Upper lobe of right lung (tissue), 1 donor: ENCODE results near the gene ZNF502. TPM values are rescaled to one million over a fixed set of nuclear protein-coding genes. Genes with fewer than 3 reads are reported as not detected.

Experiments used
- ATAC-seq: fragments of 200-7000 bp; cut with Tn5 transposase; one replicate; pipeline ENCODE4 v1.9.1; 2020; ENCODE audit warnings: mild to moderate bottlenecking, moderate library complexity
- DNase-seq: peaks from one replicate; pipeline ENCODE4 v3.0.0-alpha.2; 2020
- H3K27ac ChIP-seq: fragments of 200-600 bp; one replicate; pipeline ENCODE4 v1.8.0; 2022
- H3K27me3 ChIP-seq: fragments of 200-600 bp; one replicate; pipeline ENCODE4 v1.8.0; 2022; ENCODE audit warnings: mild to moderate bottlenecking
- H3K36me3 ChIP-seq: fragments of 200-600 bp; one replicate; pipeline ENCODE4 v1.8.0; 2022
- H3K4me1 ChIP-seq: fragments of 200-600 bp; one replicate; pipeline ENCODE4 v1.8.0; 2022
- H3K4me3 ChIP-seq: fragments of 200-600 bp; one replicate; pipeline ENCODE4 v1.8.0; 2022; ENCODE audit warnings: mild to moderate bottlenecking
- H3K9me3 ChIP-seq: fragments of 200-600 bp; one replicate; pipeline ENCODE4 v1.8.0; 2022
- CTCF ChIP-seq: fragments of 200-600 bp; IDR thresholded peaks from one replicate; pipeline ENCODE4 v1.8.0; 2022; ENCODE audit warnings: antibody characterized with exemption
- intact Hi-C: fragments of 100-400 bp; cut with DNase I; formaldehyde crosslinking; loops from one replicate; pipeline ENCODE4 v1.11.0; 2022
- total RNA-seq: library from RNA; stranded (reverse); fragmentation: NEBNext Ultra II Directional; extraction: Animal tissue kit (Norgen Biotek cat#: 25700); gene quantifications from one replicate; pipeline ENCODE4 v1.2.1, GENCODE V29; 2021
- donor health status: DM: no; HTN: yes; CAD: no; lungs with severe emphysema.

Gene ZNF502
- total RNA-seq, 1 donor from 2014 or later: 4.1 TPM

GRCh38 chr3:44761424-44762169 lies 49.1 kb downstream of the ZNF502 start, which contains the start of the genes KIAA1143 and KIF15:
TSS of gene KIAA1143 (minus strand) at chr3:44761619. CDS start at chr3:44761602, 17 bp downstream.
TSS of gene KIF15 (plus strand) at chr3:44761794. CDS start at chr3:44761866, 72 bp downstream.
- intact Hi-C loops: no loop called here
- peak; percentile 98 for DNase-seq
- Histone ChIP-seq H3K4me1 (peaks cover 5% of the 10 kb centered on the region), H3K9me3 (no peaks in the 10 kb centered on the region), H3K36me3 (no peaks in the 10 kb centered on the region), H3K4me3 (peak within 1 kb of the TSS; percentile 68), H3K27me3 (no peaks in the 10 kb centered on the region), H3K27ac (peak within 1 kb of the TSS; percentile 80)
- TF ChIP-seq CTCF: no peak
- ATAC-seq: peak; percentile 100

GRCh38 chr3:44762170-44762677 lies 49.8 kb downstream of the ZNF502 start:
- H3K27me3 ChIP-seq: no peaks in the 10 kb centered on the region
- H3K36me3 ChIP-seq: no peaks in the 10 kb centered on the region
- ATAC-seq (no peak), DNase-seq (no peak)
- peaks cover 5% of the 10 kb centered on the region for H3K4me1 ChIP-seq
- no peaks in the 10 kb centered on the region for H3K9me3 ChIP-seq
- H3K4me3 ChIP-seq: peak overlapping the region; percentile 68
- intact Hi-C loops: no loop called here
- no peak overlapping the region for H3K27ac ChIP-seq
- no peak for TF ChIP-seq CTCF

GRCh38 chr3:44762690-44763089 lies 50.2 kb downstream of the ZNF502 start:
- no peaks in the 10 kb centered on the region for H3K9me3 ChIP-seq
- TF ChIP-seq CTCF: no peak
- H3K27me3 ChIP-seq: no peaks in the 10 kb centered on the region
- H3K36me3 ChIP-seq: no peaks in the 10 kb centered on the region
- no peak overlapping the region for H3K27ac ChIP-seq
- DNase-seq (no peak), ATAC-seq (no peak)
- intact Hi-C loops: no loop called here
- no peak overlapping the region for H3K4me3 ChIP-seq
- peaks cover 5% of the 10 kb centered on the region for H3K4me1 ChIP-seq

- no peak for TF ChIP-seq CTCF
- H3K27ac ChIP-seq: no peak overlapping the region
- H3K4me1 ChIP-seq: peaks cover 5% of the 10 kb centered on the region
- intact Hi-C loops: no loop called here
- ATAC-seq (no peak), DNase-seq (no peak)
- no peaks in the 10 kb centered on the region for H3K27me3 ChIP-seq
- no peak overlapping the region for H3K4me3 ChIP-seq
- H3K9me3 ChIP-seq: no peaks in the 10 kb centered on the region
- H3K36me3 ChIP-seq: no peaks in the 10 kb centered on the region
These were observed 51.8 kb downstream of the ZNF502 start for GRCh38 chr3:44764248-44764647.

- intact Hi-C loops: no loop called here
- no peak overlapping the region for H3K27ac ChIP-seq
- DNase-seq (no peak), ATAC-seq (no peak)
- no peaks in the 10 kb centered on the region for H3K9me3 ChIP-seq
- H3K27me3 ChIP-seq: no peaks in the 10 kb centered on the region
- H3K4me1 ChIP-seq: no peaks in the 10 kb centered on the region
- H3K36me3 ChIP-seq: no peaks in the 10 kb centered on the region
- H3K4me3 ChIP-seq: no peak overlapping the region
- no peak for TF ChIP-seq CTCF
These were observed 59.1 kb downstream of the ZNF502 start for GRCh38 chr3:44771424-44772098.
